GM18517 (cell line): ENCODE data around the gene AGBL2.
"Not testable (repeated sequence)": the region's sequence is repeated elsewhere in the genome, so short reads cannot be mapped to it uniquely, and the experiment has no call there.

ENCODE experiments used
- ATAC-seq: cut with Tn5 transposase; IDR thresholded peaks from one replicate; pipeline ENCODE4 v1.9.1; 2021; ENCODE audit warnings: mild to moderate bottlenecking, moderate library complexity; ENCODE audit not compliant: unreplicated experiment

Gene AGBL2

GRCh38 chr11:47715082-47715669, at the start of gene AGBL2:
TSS of gene AGBL2 (minus strand) at chr11:47715369. CDS start at chr11:47714650, 719 bp downstream.
- peak; percentile 96 for ATAC-seq

- ATAC-seq: not testable (repeated sequence)
These were observed 44.1 kb upstream of the AGBL2 start for GRCh38 chr11:47759291-47759690.

GRCh38 chr11:47756208-47756607, 41.0 kb upstream of the AGBL2 start:
- no peak for ATAC-seq

- no peak for ATAC-seq
These were observed 35.6 kb upstream of the AGBL2 start for GRCh38 chr11:47750725-47751124.

- not testable (repeated sequence) for ATAC-seq
These were observed 27.3 kb upstream of the AGBL2 start for GRCh38 chr11:47742494-47742893.

GRCh38 chr11:47737817-47738216, 22.6 kb upstream of the AGBL2 start:
- ATAC-seq: not testable (repeated sequence)

- no peak for ATAC-seq
These were observed 17.1 kb upstream of the AGBL2 start for GRCh38 chr11:47732271-47732670.

- no peak for ATAC-seq
These were observed 16.3 kb upstream of the AGBL2 start for GRCh38 chr11:47731475-47731874.

- ATAC-seq: no peak
These were observed 11.8 kb upstream of the AGBL2 start for GRCh38 chr11:47726878-47727514.

- ATAC-seq: no peak
These were observed 10.9 kb upstream of the AGBL2 start for GRCh38 chr11:47726118-47726442.

- no peak for ATAC-seq
These were observed 10.4 kb upstream of the AGBL2 start for GRCh38 chr11:47725442-47726117.

GRCh38 chr11:47724041-47724729, 9.0 kb upstream of the AGBL2 start:
- ATAC-seq: no peak

GRCh38 chr11:47723041-47723440, 7.9 kb upstream of the AGBL2 start:
- no peak for ATAC-seq

GRCh38 chr11:47720651-47721050, 5.5 kb upstream of the AGBL2 start:
- no peak for ATAC-seq

GRCh38 chr11:47716692-47717091, 1.5 kb upstream of the AGBL2 start:
- no peak for ATAC-seq

- no peak for ATAC-seq
These were observed 551 bp downstream of the AGBL2 start for GRCh38 chr11:47714554-47715081.

- no peak for ATAC-seq
These were observed 3.4 kb downstream of the AGBL2 start for GRCh38 chr11:47711816-47712215.

- no peak for ATAC-seq
These were observed 3.9 kb downstream of the AGBL2 start for GRCh38 chr11:47711225-47711624.

- ATAC-seq: not testable (repeated sequence)
These were observed 7.8 kb downstream of the AGBL2 start for GRCh38 chr11:47707275-47707786.

- ATAC-seq: no peak
These were observed 9.4 kb downstream of the AGBL2 start for GRCh38 chr11:47705721-47706120.

- no peak for ATAC-seq
These were observed 23.2 kb downstream of the AGBL2 start for GRCh38 chr11:47691979-47692378.
